ENCODE data around the gene CHN2.

CHN2 gene

GRCh38 chr7:29469281-29469680, 274.7 kb downstream of the CHN2 start:
- no peak for ATAC-seq
- TF ChIP-seq POU6F1 (CRISPR knock-in tag; IDR thresholded peaks at IDR 0.05; ENCODE audit: borderline replicate concordance, low read depth) (no peak), SNAI2 (CRISPR knock-in tag; IDR thresholded peaks at IDR 0.05) (no peak), ZFP3 (CRISPR knock-in tag; IDR thresholded peaks at IDR 0.05) (no peak), ZNF8 (CRISPR knock-in tag; IDR thresholded peaks at IDR 0.05) (no peak), TSHZ2 (CRISPR knock-in tag; IDR thresholded peaks at IDR 0.05) (no peak), TOX (CRISPR knock-in tag; IDR thresholded peaks at IDR 0.05; ENCODE audit: borderline replicate concordance) (no peak), CREB5 (CRISPR knock-in tag; IDR thresholded peaks at IDR 0.05; ENCODE audit: low read depth) (no peak)

- TF ChIP-seq RARB (CRISPR knock-in tag; IDR thresholded peaks at IDR 0.05) = no peak
- no peak for TF ChIP-seq CSRNP3 (CRISPR knock-in tag; IDR thresholded peaks at IDR 0.05)
- TF ChIP-seq POU6F1 (CRISPR knock-in tag; IDR thresholded peaks at IDR 0.05; ENCODE audit: borderline replicate concordance, low read depth) = no peak
- no peak for TF ChIP-seq CREB5 (CRISPR knock-in tag; IDR thresholded peaks at IDR 0.05; ENCODE audit: low read depth)
- TF ChIP-seq PATZ1 (CRISPR knock-in tag; IDR thresholded peaks at IDR 0.05; ENCODE audit: borderline replicate concordance) = no peak
- no peak for TF ChIP-seq ZC3H10 (CRISPR knock-in tag; IDR thresholded peaks at IDR 0.05)
- no peak for TF ChIP-seq GLIS3 (CRISPR knock-in tag; IDR thresholded peaks at IDR 0.05)
- no peak for TF ChIP-seq OSR1 (CRISPR knock-in tag; IDR thresholded peaks at IDR 0.05)
- no peak for TF ChIP-seq BACH2 (CRISPR knock-in tag; IDR thresholded peaks at IDR 0.05; ENCODE audit: borderline replicate concordance)
- no peak for TF ChIP-seq ESRRG (CRISPR knock-in tag; IDR thresholded peaks at IDR 0.05)
- no peak for TF ChIP-seq SNAI2 (CRISPR knock-in tag; IDR thresholded peaks at IDR 0.05)
- no peak for TF ChIP-seq ZNF8 (CRISPR knock-in tag; IDR thresholded peaks at IDR 0.05)
- TF ChIP-seq ZNF70 (CRISPR knock-in tag; IDR thresholded peaks at IDR 0.05) = no peak
- TF ChIP-seq TSHZ2 (CRISPR knock-in tag; IDR thresholded peaks at IDR 0.05) = no peak
- no peak for TF ChIP-seq ZNF565 (CRISPR knock-in tag; conservative IDR thresholded peaks at IDR 0.05; ENCODE audit: low read depth)
- ATAC-seq = no peak
Measured at GRCh38 chr7:29469976-29470557, 275.5 kb downstream of the CHN2 start.

All from SK-N-SH treated with all-trans-retinoic acid at 6 μM for 48 hours (cell line).